Left ventricle myocardium superior (tissue), 1 donor: ENCODE results near the gene C1QA. TPM values are rescaled to one million over a fixed set of nuclear protein-coding genes. Genes with fewer than 3 reads are reported as not detected.
"Not testable (repeated sequence)": the region's sequence is repeated elsewhere in the genome, so short reads cannot be mapped to it uniquely, and the experiment has no call there.

Source experiments
- ATAC-seq: fragments of 200-7000 bp; cut with Tn5 transposase; one replicate; pipeline ENCODE4 v1.9.1; 2020; ENCODE audit warnings: mild to moderate bottlenecking, moderate library complexity
- DNase-seq: peaks from one replicate; pipeline ENCODE4 v3.0.0-alpha.2; 2020
- intact Hi-C: fragments of 100-400 bp; cut with micrococcal nuclease; formaldehyde crosslinking; loops from one replicate; pipeline ENCODE4 v1.11.0; 2022
- total RNA-seq: library from RNA; stranded (reverse); fragmentation: NEBNext Ultra II Directional; extraction: Animal tissue kit (Norgen Biotek cat#: 25700); gene quantifications from one replicate; pipeline ENCODE4 v1.2.1, GENCODE V29; 2021
- donor health status: DM: no; HTN: yes; CAD: no; lungs with severe emphysema.

Gene C1QA
- total RNA-seq, 1 donor from 2014 or later = 86.5 TPM

- ATAC-seq (peak; percentile 8), DNase-seq (no peak)
- intact Hi-C loops = no loop called here
Observed at GRCh38 chr1:22662986-22663408, 26.6 kb downstream of the C1QA start.

GRCh38 chr1:22665752-22666151, 29.3 kb downstream of the C1QA start:
- peak; percentile 21 for ATAC-seq
- no peak for DNase-seq
- intact Hi-C loops = no loop called here

GRCh38 chr1:22666412-22666811, 30.0 kb downstream of the C1QA start:
- DNase-seq (no peak), ATAC-seq (no peak)
- intact Hi-C loops = no loop called here

GRCh38 chr1:22668840-22669239, 32.4 kb downstream of the C1QA start:
- DNase-seq, intact Hi-C loops, ATAC-seq: not testable (repeated sequence)

GRCh38 chr1:22670352-22670975, 34.0 kb downstream of the C1QA start:
- ATAC-seq = no peak
- DNase-seq = no peak
- intact Hi-C loops = no loop called here

GRCh38 chr1:22671999-22672398, 35.6 kb downstream of the C1QA start:
- intact Hi-C loops = no loop called here
- no peak for ATAC-seq
- no peak for DNase-seq

GRCh38 chr1:22673486-22674409, 37.3 kb downstream of the C1QA start:
- intact Hi-C loops = no loop called here
- ATAC-seq (peak; percentile 57), DNase-seq (peak; percentile 74)

- DNase-seq (no peak), ATAC-seq (no peak)
- intact Hi-C loops = no loop called here
Observed at GRCh38 chr1:22674410-22674749, 38.0 kb downstream of the C1QA start.

- ATAC-seq, intact Hi-C loops, DNase-seq: not testable (repeated sequence)
Observed at GRCh38 chr1:22676151-22676550, 39.7 kb downstream of the C1QA start.

- ATAC-seq (no peak), DNase-seq (no peak)
- intact Hi-C loops = no loop called here
Observed at GRCh38 chr1:22676916-22677583, 40.6 kb downstream of the C1QA start.

- intact Hi-C loops = no loop called here
- ATAC-seq = no peak
- no peak for DNase-seq
Observed at GRCh38 chr1:22677931-22678896, 41.8 kb downstream of the C1QA start.

- DNase-seq (no peak), ATAC-seq (no peak)
- intact Hi-C loops = no loop called here
Observed at GRCh38 chr1:22680726-22681125, 44.3 kb downstream of the C1QA start.

- intact Hi-C loops = no loop called here
- no peak for DNase-seq
- no peak for ATAC-seq
Observed at GRCh38 chr1:22681556-22682276, 45.3 kb downstream of the C1QA start.

GRCh38 chr1:22683547-22683946, 47.1 kb downstream of the C1QA start:
- intact Hi-C loops = no loop called here
- DNase-seq (no peak), ATAC-seq (no peak)

- no peak for DNase-seq
- ATAC-seq = no peak
- intact Hi-C loops = no loop called here
Observed at GRCh38 chr1:22685591-22686059, 49.2 kb downstream of the C1QA start.

- DNase-seq (no peak), ATAC-seq (no peak)
- intact Hi-C loops = no loop called here
Observed at GRCh38 chr1:22687191-22687590, 50.8 kb downstream of the C1QA start.

- intact Hi-C loops = no loop called here
- ATAC-seq (no peak), DNase-seq (no peak)
Observed at GRCh38 chr1:22688466-22688865, 52.0 kb downstream of the C1QA start.
